DMS153 (cell line): ENCODE data around the gene IDI1.

ENCODE experiments used
- DNase-seq: peaks from one replicate; lab custom pipeline; 2025; lab: John Stamatoyannopoulos, UW

The IDI1 gene

GRCh38 chr10:994836-995558 is 53.9 kb downstream of the IDI1 start:
- DNase-seq: no peak

- no peak for DNase-seq
Measured at GRCh38 chr10:992871-993270, 56.0 kb downstream of the IDI1 start.

- DNase-seq: no peak
Measured at GRCh38 chr10:992467-992866, 56.5 kb downstream of the IDI1 start.

GRCh38 chr10:990808-991207 is 58.1 kb downstream of the IDI1 start:
- DNase-seq: no peak
